Activated CD8-positive, alpha-beta memory T cell treated with anti-CD3 and anti-CD28 coated beads for 1 hour (primary cell): Measurements from ENCODE around the gene YDJC.
"Not testable (repeated sequence)": the region's sequence is repeated elsewhere in the genome, so short reads cannot be mapped to it uniquely, and the experiment has no call there.

Source experiments
- DNase-seq, 2 donors: peaks; one replicate each; pipeline ENCODE4 v3.0.0-alpha.2; 2020; ENCODE audit warnings: low read depth in 1 of 2; ENCODE audit errors: extremely low read depth in 1 of 2

The YDJC gene

DNA sequence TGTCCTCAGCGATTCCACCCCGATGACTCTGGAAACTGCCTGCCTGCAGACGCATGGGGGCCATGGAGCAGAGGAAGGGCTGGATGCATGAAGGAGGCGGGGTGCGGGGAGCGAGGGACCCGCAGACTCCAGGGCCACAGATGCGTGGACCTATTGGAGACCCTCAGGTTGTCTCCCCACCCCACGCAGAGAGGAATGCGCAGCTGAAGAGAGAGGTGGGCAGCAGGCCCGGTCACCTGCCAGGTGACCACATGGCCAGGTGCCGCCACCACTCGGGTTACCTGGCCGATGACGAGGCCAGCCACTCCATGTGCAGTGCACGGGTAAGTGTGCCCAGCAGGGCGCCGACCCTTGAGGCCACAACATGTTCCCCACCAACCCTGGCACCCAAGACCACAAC lies 3.1 kb upstream of the YDJC start:
- DNase-seq, result no peak

- peak in 1 of 2 donors; percentile 40 for DNase-seq
Measured at GRCh38 chr22:21632237-21632895, 2.5 kb upstream of the YDJC start, which contains the start of gene CCDC116. Gene CCDC116, plus strand, starts transcription at chr22:21632760. Its CDS starts 422 bp downstream, at chr22:21633182.

GRCh38 chr22:21631025-21631424 lies 1.2 kb upstream of the YDJC start:
- no peak for DNase-seq

DNA sequence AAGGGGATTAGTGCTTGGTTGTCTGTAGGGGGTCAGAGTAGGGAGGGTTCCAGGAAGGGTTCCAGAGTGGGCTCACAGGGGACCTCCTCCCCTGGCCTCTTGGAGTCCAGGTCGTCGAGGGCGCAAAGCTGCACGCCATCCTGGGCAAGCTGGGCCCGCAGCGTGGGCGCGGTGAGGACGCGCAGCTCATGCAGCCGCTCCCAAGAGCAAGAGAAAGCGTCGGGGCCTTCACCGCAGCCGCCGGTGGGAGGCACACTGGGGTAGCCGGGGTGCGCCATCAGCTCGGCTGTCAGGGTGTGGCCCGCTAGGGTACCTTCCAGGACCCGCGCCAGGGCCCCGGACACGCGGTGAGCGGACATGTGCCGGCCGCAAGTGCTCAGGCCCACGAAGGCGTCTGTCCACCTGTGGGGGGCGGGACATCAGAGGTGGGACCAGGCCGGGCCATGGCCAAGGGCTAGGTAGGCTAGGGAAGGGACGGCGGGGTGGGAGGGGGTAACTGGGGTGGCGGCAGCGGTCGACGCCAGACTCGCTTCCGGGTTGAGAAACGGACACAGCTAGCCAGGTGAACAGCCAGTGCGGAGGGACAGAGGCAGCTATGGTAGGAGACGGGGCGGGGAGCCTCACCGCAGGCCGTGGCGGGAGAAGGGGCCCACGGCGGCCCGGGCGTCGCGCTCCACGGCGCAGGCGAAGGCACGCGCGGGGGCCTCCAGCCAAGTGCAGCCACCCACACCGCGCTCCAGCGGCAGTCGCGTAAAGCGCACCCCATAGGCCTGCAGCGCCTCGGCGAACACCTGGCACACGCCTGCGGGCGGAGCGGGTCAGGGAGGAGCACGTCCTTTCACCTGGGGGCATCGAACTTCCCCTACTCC lies 1.2 kb downstream of the YDJC start:
- no peak for DNase-seq

DNA sequence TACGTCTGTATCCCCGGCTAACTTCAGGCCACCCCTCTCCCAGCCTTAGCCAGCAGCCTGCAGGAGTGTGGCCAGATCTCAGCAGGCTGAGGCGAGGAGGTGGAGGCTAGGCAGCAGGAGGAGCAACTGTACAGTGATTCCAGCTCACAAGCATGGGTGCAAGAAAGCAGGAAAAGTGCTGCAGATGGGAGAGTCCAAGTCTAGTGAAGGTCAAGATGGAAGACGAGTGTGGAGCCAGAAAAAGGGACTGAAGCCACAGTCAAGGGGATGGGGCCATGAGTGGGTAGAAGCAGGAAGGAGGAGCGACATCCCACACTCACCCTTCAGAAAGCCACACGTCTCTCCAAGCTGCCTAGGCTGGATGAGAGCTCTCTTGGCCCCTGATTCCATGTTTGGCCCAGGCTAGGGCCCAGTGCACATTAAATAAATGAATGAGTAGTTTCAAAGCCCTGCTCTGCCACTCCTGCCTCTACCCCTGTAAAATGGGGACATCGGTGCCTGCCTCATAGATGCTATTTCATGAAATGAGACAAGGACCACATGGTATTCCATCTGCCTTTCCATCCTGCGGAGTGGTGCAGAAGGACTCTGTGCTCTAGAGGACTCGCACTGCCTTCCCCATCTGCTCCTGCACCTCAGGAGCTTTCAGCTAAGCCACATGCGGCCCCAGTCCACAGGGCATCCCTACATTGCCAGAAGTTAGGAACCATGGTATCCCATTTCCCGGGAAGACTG lies 2.9 kb downstream of the YDJC start:
- DNase-seq, result no peak

DNA sequence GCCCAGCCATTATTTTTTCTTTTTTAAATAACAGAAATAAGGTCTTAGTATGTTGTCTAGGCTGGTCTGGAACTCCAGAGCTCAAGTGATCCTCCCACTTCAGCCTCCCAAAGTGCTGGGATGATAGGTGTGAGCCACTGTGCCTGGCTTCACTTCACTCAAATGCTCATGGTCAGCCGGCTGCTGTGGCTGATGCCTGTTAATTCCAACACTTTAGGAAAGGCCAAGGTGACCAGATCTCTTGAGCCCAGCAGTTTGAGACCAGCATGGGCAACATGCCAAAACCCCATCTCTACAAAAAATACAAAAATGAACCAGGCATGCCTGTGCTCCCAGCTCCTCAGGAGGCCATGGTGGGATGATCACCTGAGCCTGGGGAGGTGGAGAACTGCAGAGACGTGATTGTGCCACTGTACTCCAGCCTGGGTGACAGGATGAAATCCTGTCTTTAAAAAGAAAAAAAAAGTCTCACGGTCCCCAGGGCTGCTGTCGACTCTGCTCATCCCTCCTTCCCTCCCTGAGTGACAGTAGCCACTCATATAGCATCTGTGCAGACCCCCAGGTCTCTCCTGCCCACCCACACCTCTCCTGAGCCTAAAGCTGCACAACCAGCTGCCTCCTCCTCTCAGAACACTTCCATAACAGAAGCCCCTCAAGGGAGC lies 3.6 kb downstream of the YDJC start:
- no peak for DNase-seq

DNA sequence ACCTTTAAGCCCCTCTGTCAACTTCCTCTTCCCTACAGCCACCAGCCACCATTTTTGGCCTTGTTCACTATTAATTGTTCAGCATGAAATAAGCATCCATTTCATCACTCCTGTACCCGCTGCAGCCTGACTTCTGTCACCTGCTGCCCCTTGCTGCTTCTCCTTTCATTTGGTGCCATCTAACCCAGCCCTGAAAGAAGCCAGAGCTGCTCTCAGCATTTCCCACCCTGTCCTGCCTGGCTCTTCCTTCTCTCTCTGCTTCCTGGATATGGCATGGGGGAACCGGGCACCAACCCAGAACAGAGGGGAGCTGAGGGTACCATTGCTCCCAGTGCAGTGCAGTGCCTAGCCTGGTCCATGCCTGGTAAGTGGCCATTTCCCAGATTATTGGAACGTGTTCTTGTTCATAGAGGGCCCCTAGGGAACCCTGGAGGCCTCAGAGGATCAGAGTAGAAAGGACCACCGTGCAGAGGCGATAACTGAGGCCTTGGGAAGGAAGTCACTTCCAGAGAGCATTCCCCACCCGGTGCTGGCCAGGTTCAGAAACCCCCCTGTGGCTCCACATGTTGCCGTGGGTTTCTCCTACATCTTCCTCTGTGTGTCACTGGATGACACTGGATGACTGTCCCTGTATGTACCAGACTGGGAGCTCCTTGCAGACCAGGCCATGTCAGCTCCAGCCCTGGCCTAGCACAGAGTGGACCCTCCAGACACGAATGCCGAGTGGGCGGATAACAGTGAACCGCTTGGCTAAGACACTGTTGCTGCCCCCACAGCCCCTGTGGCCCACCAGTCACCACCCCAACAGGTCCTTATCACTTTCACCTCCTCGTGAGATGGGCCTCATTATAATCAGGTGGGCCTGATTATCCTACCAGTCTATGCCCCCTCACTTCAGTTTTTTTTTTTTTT lies 4.7 kb downstream of the YDJC start:
- DNase-seq, result no peak

- DNase-seq, result no peak
Measured at GRCh38 chr22:21624120-21624879, 5.5 kb downstream of the YDJC start.

DNA sequence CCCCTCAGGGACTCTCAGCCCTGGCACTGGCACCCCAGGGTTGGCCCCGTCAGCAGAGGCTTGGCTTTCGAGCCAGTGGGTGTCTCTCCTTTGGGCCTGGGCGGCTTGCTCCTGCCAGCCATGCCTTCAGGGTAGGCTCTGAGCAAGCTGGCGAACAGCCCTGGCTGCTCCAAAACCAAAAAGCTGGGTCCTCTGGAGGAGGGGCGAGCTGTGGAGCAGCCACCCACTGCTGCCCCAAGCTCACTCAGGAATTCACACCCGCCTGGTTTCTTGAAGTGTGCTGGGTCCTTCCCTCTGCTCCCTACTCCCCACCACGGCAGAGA lies 6.2 kb downstream of the YDJC start:
- no peak for DNase-seq

- DNase-seq, result no peak
Measured at GRCh38 chr22:21622919-21623647, 6.7 kb downstream of the YDJC start.

DNA sequence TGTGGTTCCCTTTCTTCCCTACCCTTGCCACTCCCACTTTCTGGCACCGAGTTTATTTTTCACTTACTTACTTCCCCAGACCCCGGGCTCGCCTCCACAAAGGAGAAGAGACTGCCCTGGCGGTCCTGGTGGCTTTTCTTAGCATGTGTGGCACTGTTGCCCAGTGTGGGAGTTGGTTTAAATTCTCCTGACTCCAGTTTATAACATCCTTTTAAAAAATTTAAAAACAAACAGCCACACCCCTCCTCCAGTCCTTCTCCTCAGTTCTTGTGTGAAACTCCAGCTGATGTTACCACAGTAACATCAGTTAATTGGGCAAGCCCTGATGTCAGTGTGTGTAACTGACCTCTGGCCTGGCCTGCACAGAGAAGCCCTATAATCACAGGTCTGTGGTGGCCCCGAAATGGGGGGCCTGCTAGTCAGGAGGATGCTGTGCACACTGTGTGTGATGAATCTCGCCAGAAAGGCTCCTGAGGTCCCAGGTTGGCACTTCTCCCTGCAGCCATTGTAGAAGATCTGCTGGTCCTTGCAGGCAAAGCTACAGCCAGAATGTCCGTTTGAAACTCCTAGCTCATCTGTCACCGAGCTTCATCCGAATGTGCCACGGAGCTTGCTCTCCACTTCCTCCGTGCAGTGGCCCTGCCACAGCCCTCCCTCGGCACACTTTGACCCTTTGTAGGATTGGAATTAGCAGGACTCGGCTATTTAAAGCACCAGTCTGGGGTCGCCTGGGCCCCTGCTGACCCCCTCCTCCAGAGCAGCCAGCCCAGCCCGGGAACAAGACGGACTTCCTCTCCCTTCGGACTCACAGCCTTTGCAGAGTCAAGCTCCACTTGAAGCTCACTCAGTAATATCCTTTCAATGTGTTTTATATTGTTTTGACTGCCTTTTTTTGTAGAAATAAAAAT lies 7.6 kb downstream of the YDJC start:
- no peak for DNase-seq

DNA sequence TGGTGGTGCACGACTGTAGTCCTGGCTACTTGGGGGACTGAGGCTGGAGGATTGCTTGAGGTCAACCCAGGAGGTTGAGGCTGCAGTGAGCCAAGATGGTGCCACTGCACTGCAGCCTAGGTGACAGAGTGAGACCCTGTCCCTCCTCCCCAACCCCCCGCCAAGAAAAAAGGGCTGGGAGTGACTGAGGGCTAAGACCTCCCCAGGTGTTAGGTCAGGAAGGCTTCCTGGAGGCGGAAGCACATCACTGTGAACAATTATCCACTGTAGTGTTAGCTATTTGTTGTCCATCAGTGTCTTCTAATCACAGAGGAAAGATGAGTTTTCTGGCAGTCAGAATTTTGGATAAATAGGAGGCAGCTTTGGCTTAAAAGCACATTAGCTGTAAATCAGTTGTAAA lies 8.8 kb downstream of the YDJC start:
- DNase-seq, result no peak

DNA sequence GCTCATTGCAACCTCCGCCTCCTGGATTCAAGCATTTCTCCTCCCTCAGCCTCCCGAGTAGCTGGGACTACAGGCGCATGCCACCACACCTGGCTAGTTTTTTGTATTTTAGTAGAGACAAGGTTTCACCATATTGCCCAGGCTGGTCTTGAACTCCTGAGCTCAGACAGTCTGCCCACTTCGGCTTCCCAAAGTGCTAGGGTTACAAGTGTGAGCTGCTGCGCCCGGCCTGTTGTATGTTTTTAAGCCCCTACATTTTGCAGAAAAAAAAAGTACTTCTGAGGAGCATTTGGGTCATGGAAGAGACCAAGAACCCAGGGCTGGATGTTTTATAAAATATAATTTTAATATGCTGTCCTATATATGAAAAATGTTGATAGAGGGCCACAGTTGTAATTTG lies 12.5 kb downstream of the YDJC start:
- DNase-seq, result not testable (repeated sequence)

DNA sequence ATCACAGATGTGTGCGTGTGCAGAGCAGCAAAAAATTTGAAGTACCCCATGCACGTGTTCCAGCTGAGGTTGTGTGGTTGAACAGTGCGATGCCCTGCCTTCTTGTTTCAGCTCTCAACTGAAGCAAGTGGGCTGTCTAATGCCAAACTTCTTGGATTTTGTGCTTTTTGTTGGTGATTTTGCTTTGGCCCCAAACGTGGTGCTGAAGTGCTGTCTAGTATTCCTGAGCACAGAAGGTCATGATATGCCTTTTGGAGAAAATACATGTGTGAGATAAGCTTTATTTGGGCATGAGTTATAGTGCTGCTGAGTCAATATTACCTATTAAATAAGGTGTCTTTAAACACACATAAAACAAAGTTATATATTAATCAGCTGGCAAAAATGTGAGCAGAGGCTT lies 14.1 kb downstream of the YDJC start:
- DNase-seq, result no peak

DNA sequence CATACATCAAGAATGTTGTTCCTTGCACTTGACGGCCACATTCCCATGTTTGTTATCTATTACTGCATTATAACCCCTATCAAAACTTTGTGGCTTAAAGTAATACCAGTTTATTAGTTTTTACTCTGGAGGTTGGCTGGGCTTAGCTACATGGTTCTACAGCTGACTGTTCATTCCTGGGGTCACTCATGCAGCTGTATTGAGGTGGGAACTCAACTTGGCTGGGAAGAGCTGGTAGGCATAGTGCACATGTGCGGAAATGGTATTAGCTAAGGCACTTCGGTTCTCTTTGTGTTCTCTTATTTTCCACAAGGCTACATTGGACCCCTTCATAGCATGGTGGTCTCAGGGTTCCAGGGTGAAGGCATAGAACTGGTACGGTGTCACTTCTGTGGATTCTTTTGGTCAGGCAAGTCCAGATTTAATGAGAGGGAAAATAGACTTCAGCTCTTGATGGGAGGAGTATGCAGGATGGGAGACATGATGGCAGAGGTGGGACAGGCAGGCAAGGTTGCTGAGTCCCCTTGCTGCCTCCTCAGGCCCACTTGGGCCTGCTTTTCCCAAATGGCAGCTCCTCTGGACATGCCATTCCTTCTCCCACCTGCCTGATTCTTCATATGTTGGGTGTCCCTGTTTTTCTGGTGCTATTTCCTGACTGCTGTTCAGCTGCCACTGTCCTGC lies 16.1 kb downstream of the YDJC start:
- DNase-seq, result no peak

DNA sequence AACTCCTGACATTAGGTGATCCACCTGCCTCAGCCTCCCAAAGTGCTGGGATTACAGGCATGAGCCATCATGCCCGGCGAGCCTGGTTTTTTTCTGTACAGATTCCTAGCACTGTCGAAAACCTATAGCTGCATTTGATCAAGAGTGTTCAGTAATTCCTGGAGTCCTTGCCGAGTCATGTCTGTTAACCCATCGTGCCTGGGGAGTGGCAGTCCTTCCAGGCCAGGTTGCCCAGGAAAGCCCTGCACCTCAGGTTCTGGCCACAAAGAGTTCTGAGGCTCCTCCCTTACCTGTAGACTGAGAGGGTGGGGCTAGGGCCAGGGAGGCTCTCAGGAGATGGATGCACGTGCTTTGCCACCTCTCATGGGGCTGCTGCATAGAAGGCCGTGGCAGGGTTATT lies 17.0 kb downstream of the YDJC start:
- DNase-seq, result no peak
